Activated CD4-positive, alpha-beta memory T cell treated with anti-CD3 and anti-CD28 coated beads, Interleukin-2, amount 10 ng/mL, durations not matched to agents 7 days and 5 days (primary cell): ENCODE data around the gene TMEM106C. TPM values are rescaled to one million over a fixed set of nuclear protein-coding genes. Genes with fewer than 3 reads are reported as not detected.

ENCODE experiments used
- CTCF ChIA-PET: fragments of 350-600 bp; sonication (Branson Sonifier 250); formaldehyde crosslinking; loops from one replicate; lab custom pipeline; 2021; ENCODE audit warnings: antibody characterized with exemption, inconsistent platforms; lab: Charles Lee
- POLR2A ChIA-PET: fragments of 350-600 bp; sonication (Branson Sonifier 250); formaldehyde crosslinking; loops from one replicate; lab custom pipeline; 2021; ENCODE audit warnings: antibody characterized with exemption; lab: Charles Lee
- DNase-seq: peaks from one replicate; pipeline ENCODE4 v3.0.0-alpha.2; 2020
- H3K27ac Mint-ChIP-seq: one replicate; pipeline ENCODE4 v1.8.0; 2021; ENCODE audit warnings: mild to moderate bottlenecking, mixed read lengths
- H3K27me3 Mint-ChIP-seq: one replicate; pipeline ENCODE4 v1.8.0; 2021; ENCODE audit warnings: mixed read lengths
- H3K36me3 Mint-ChIP-seq: one replicate; pipeline ENCODE4 v1.8.0; 2021; ENCODE audit warnings: low read depth, mixed read lengths
- H3K4me1 Mint-ChIP-seq: one replicate; pipeline ENCODE4 v1.8.0; 2021; ENCODE audit warnings: mixed read lengths
- H3K4me3 Mint-ChIP-seq: one replicate; pipeline ENCODE4 v1.8.0; 2021; ENCODE audit warnings: mild to moderate bottlenecking, mixed read lengths
- H3K9me3 Mint-ChIP-seq: one replicate; pipeline ENCODE4 v1.8.0; 2021; ENCODE audit warnings: mixed read lengths
- total RNA-seq, 2 experiments: library from RNA; stranded (reverse); gene quantifications; one replicate each; pipeline ENCODE4 v1.2.3, GENCODE V29; 2021

Gene TMEM106C
- total RNA-seq, 2 experiments from 2014 or later, result 139 to 141 TPM

GRCh38 chr12:47975036-47975620 is 11.7 kb downstream of the TMEM106C start:
- ChIA-PET CTCF (no interaction called here), POLR2A (interaction anchor here (0.6 kb wide), 1 partner anchor 107 kb away, joined by 3 read pairs; no protein-coding TSS in a partner anchor)
- H3K4me3 Mint-ChIP-seq, result no peak overlapping the region
- H3K27me3 Mint-ChIP-seq, result peaks cover 6% of the 10 kb centered on the region
- no peaks in the 10 kb centered on the region for H3K4me1 Mint-ChIP-seq
- no peak for DNase-seq
- H3K36me3 Mint-ChIP-seq, result no peaks in the 10 kb centered on the region
- H3K9me3 Mint-ChIP-seq, result no peaks in the 10 kb centered on the region
- no peak overlapping the region for H3K27ac Mint-ChIP-seq

- Mint-ChIP-seq H3K9me3 (no peaks in the 10 kb centered on the region), H3K27ac (no peak overlapping the region), H3K27me3 (peaks cover 6% of the 10 kb centered on the region), H3K4me3 (no peak overlapping the region), H3K36me3 (no peaks in the 10 kb centered on the region), H3K4me1 (no peaks in the 10 kb centered on the region)
- ChIA-PET CTCF (no interaction called here), POLR2A (no interaction called here)
- no peak for DNase-seq
Observed at GRCh38 chr12:47975816-47976215, 12.4 kb downstream of the TMEM106C start.

- Mint-ChIP-seq H3K9me3 (no peaks in the 10 kb centered on the region), H3K36me3 (no peaks in the 10 kb centered on the region), H3K27ac (no peak overlapping the region), H3K4me3 (no peak overlapping the region), H3K4me1 (no peaks in the 10 kb centered on the region), H3K27me3 (peaks cover 6% of the 10 kb centered on the region)
- ChIA-PET POLR2A (no interaction called here), CTCF (no interaction called here)
- no peak for DNase-seq
Observed at GRCh38 chr12:47977046-47977771, 13.8 kb downstream of the TMEM106C start.

GRCh38 chr12:47977772-47978597 is 14.6 kb downstream of the TMEM106C start:
- Mint-ChIP-seq H3K4me3 (no peak overlapping the region), H3K4me1 (no peaks in the 10 kb centered on the region), H3K9me3 (no peaks in the 10 kb centered on the region), H3K36me3 (no peaks in the 10 kb centered on the region), H3K27me3 (peaks cover 6% of the 10 kb centered on the region), H3K27ac (no peak overlapping the region)
- no peak for DNase-seq
- CTCF ChIA-PET, result no interaction called here
- POLR2A ChIA-PET, result interaction anchor here (2.5 kb wide), 1 partner anchor 13 kb away, joined by 10 read pairs; no protein-coding TSS in a partner anchor

- CTCF ChIA-PET, result no interaction called here
- H3K9me3 Mint-ChIP-seq, result no peaks in the 10 kb centered on the region
- H3K27me3 Mint-ChIP-seq, result peaks cover 6% of the 10 kb centered on the region
- DNase-seq, result no peak
- no peak overlapping the region for H3K27ac Mint-ChIP-seq
- H3K4me1 Mint-ChIP-seq, result no peaks in the 10 kb centered on the region
- no peak overlapping the region for H3K4me3 Mint-ChIP-seq
- H3K36me3 Mint-ChIP-seq, result no peaks in the 10 kb centered on the region
- POLR2A ChIA-PET, result interaction anchor here (2.5 kb wide), 1 partner anchor 12 kb away, joined by 10 read pairs; no protein-coding TSS in a partner anchor
Observed at GRCh38 chr12:47978598-47978873, 15.1 kb downstream of the TMEM106C start.

- H3K9me3 Mint-ChIP-seq, result no peaks in the 10 kb centered on the region
- no peak overlapping the region for H3K4me3 Mint-ChIP-seq
- H3K27me3 Mint-ChIP-seq, result peaks cover 8% of the 10 kb centered on the region
- DNase-seq, result no peak
- no peaks in the 10 kb centered on the region for H3K36me3 Mint-ChIP-seq
- CTCF ChIA-PET, result no interaction called here
- POLR2A ChIA-PET, result interaction anchor here (2.5 kb wide), 1 partner anchor 12 kb away, joined by 10 read pairs; no protein-coding TSS in a partner anchor
- H3K4me1 Mint-ChIP-seq, result no peaks in the 10 kb centered on the region
- no peak overlapping the region for H3K27ac Mint-ChIP-seq
Observed at GRCh38 chr12:47979166-47979565, 15.8 kb downstream of the TMEM106C start.

- Mint-ChIP-seq H3K36me3 (no peaks in the 10 kb centered on the region), H3K9me3 (no peaks in the 10 kb centered on the region), H3K27me3 (peaks cover 11% of the 10 kb centered on the region), H3K4me1 (no peaks in the 10 kb centered on the region), H3K27ac (no peak overlapping the region), H3K4me3 (no peak overlapping the region)
- ChIA-PET POLR2A (interaction anchor here (0.6 to 2.5 kb wide), 2 partner anchors 11 to 198 kb away, joined by 4 to 10 read pairs; no protein-coding TSS in a partner anchor), CTCF (no interaction called here)
- no peak for DNase-seq
Observed at GRCh38 chr12:47979686-47980085, 16.3 kb downstream of the TMEM106C start.

- no peak overlapping the region for H3K4me3 Mint-ChIP-seq
- no peaks in the 10 kb centered on the region for H3K4me1 Mint-ChIP-seq
- H3K27ac Mint-ChIP-seq, result no peak overlapping the region
- H3K9me3 Mint-ChIP-seq, result no peaks in the 10 kb centered on the region
- peaks cover 13% of the 10 kb centered on the region for H3K27me3 Mint-ChIP-seq
- no peak for DNase-seq
- ChIA-PET POLR2A (interaction anchor here (0.6 to 2.5 kb wide), 2 partner anchors 11 to 197 kb away, joined by 4 to 10 read pairs; no protein-coding TSS in a partner anchor), CTCF (no interaction called here)
- H3K36me3 Mint-ChIP-seq, result no peaks in the 10 kb centered on the region
Observed at GRCh38 chr12:47980197-47980596, 16.8 kb downstream of the TMEM106C start.

- H3K9me3 Mint-ChIP-seq, result no peaks in the 10 kb centered on the region
- H3K27me3 Mint-ChIP-seq, result peaks cover 15% of the 10 kb centered on the region
- POLR2A ChIA-PET, result interaction anchor here (2.5 kb wide), 1 partner anchor 10 kb away, joined by 10 read pairs; no protein-coding TSS in a partner anchor
- no peaks in the 10 kb centered on the region for H3K36me3 Mint-ChIP-seq
- DNase-seq, result no peak
- no peaks in the 10 kb centered on the region for H3K4me1 Mint-ChIP-seq
- H3K4me3 Mint-ChIP-seq, result no peak overlapping the region
- CTCF ChIA-PET, result no interaction called here
- H3K27ac Mint-ChIP-seq, result no peak overlapping the region
Observed at GRCh38 chr12:47980779-47981495, 17.5 kb downstream of the TMEM106C start.

GRCh38 chr12:47981496-47982260 is 18.3 kb downstream of the TMEM106C start:
- H3K27me3 Mint-ChIP-seq, result peaks cover 15% of the 10 kb centered on the region
- ChIA-PET POLR2A (no interaction called here), CTCF (interaction anchor here (1.0 kb wide), 1 partner anchor 11 kb away, joined by 3 read pairs; no protein-coding TSS in a partner anchor)
- no peaks in the 10 kb centered on the region for H3K36me3 Mint-ChIP-seq
- no peaks in the 10 kb centered on the region for H3K4me1 Mint-ChIP-seq
- no peaks in the 10 kb centered on the region for H3K9me3 Mint-ChIP-seq
- no peak for DNase-seq
- H3K27ac Mint-ChIP-seq, result no peak overlapping the region
- H3K4me3 Mint-ChIP-seq, result no peak overlapping the region

GRCh38 chr12:47982311-47982710 is 18.9 kb downstream of the TMEM106C start:
- Mint-ChIP-seq H3K4me3 (no peak overlapping the region), H3K27me3 (peaks cover 19% of the 10 kb centered on the region), H3K9me3 (no peaks in the 10 kb centered on the region), H3K4me1 (no peaks in the 10 kb centered on the region), H3K27ac (no peak overlapping the region), H3K36me3 (no peaks in the 10 kb centered on the region)
- no peak for DNase-seq
- ChIA-PET CTCF (interaction anchor here (1.0 kb wide), 1 partner anchor 11 kb away, joined by 3 read pairs; no protein-coding TSS in a partner anchor), POLR2A (no interaction called here)

GRCh38 chr12:47982770-47983169 is 19.4 kb downstream of the TMEM106C start:
- Mint-ChIP-seq H3K27me3 (peaks cover 22% of the 10 kb centered on the region), H3K27ac (no peak overlapping the region), H3K9me3 (no peaks in the 10 kb centered on the region), H3K4me3 (no peak overlapping the region), H3K36me3 (no peaks in the 10 kb centered on the region), H3K4me1 (peaks cover under 1% of the 10 kb centered on the region)
- CTCF ChIA-PET, result interaction anchor here (1.0 kb wide), 1 partner anchor 12 kb away, joined by 3 read pairs; no protein-coding TSS in a partner anchor
- DNase-seq, result no peak
- POLR2A ChIA-PET, result no interaction called here
